GM23248 (cell line): ENCODE results near the gene IFT122. TPM values are rescaled to one million over a fixed set of nuclear protein-coding genes. Genes with fewer than 3 reads are reported as not detected.

Experiments
- DNase-seq: peaks from one replicate; pipeline ENCODE4 v3.0.0-alpha.2; 2015
- H2AFZ ChIP-seq: fragments of 200-600 bp; sonication (generic); 2 replicates; pipeline ENCODE4 v1.6.1; 2016; ENCODE audit warnings: antibody characterized with exemption
- H3F3A ChIP-seq: fragments of 200-600 bp; sonication (generic); 2 replicates; pipeline ENCODE4 v1.6.1; 2016; ENCODE audit warnings: mild to moderate bottlenecking, antibody characterized with exemption, mixed run types; ENCODE audit not compliant: insufficient read depth
- H3K27ac ChIP-seq: fragments of 200-600 bp; sonication (generic); 2 replicates; pipeline ENCODE4 v1.5.1; 2016; ENCODE audit warnings: mild to moderate bottlenecking
- H3K27me3 ChIP-seq: fragments of 200-600 bp; sonication (generic); replicated peaks from 2 replicates; pipeline ENCODE4 v1.6.1; 2016; ENCODE audit warnings: mild to moderate bottlenecking; ENCODE audit not compliant: insufficient read depth
- H3K36me3 ChIP-seq: fragments of 200-600 bp; sonication (generic); 2 replicates; pipeline ENCODE4 v1.6.1; 2016; ENCODE audit warnings: low read depth, mild to moderate bottlenecking
- H3K4me1 ChIP-seq: fragments of 200-600 bp; sonication (generic); 2 replicates; pipeline ENCODE4 v1.6.1; 2016; ENCODE audit warnings: mild to moderate bottlenecking; ENCODE audit not compliant: insufficient read depth
- H3K4me2 ChIP-seq: fragments of 200-600 bp; sonication (generic); one replicate; pipeline ENCODE4 v1.6.1; 2016; ENCODE audit warnings: mild to moderate bottlenecking; ENCODE audit not compliant: unreplicated experiment
- H3K4me3 ChIP-seq: fragments of 200-600 bp; sonication (generic); 2 replicates; pipeline ENCODE4 v1.5.1; 2016; ENCODE audit warnings: mild to moderate bottlenecking
- H3K79me2 ChIP-seq: fragments of 200-600 bp; sonication (generic); 2 replicates; pipeline ENCODE4 v1.6.1; 2016; ENCODE audit warnings: mild to moderate bottlenecking; ENCODE audit not compliant: insufficient read depth
- H3K9ac ChIP-seq: fragments of 200-600 bp; sonication (generic); 2 replicates; pipeline ENCODE4 v1.6.1; 2016; ENCODE audit warnings: mild to moderate bottlenecking
- H3K9me2 ChIP-seq: fragments of 200-600 bp; sonication (generic); 2 replicates; pipeline ENCODE4 v1.6.1; 2016; ENCODE audit warnings: mixed run types, mild to moderate bottlenecking, moderate library complexity; ENCODE audit not compliant: insufficient read depth
- H3K9me3 ChIP-seq: fragments of 200-600 bp; sonication (generic); one replicate; pipeline ENCODE4 v1.6.1; 2017; ENCODE audit warnings: low read depth
- H4K20me1 ChIP-seq: fragments of 200-600 bp; sonication (generic); 2 replicates; pipeline ENCODE4 v1.6.0; 2016; ENCODE audit not compliant: insufficient read depth
- EZH2 ChIP-seq: fragments of 200-600 bp; sonication (generic); IDR thresholded peaks from 2 replicates; pipeline ENCODE4 v1.6.1; 2018; ENCODE audit warnings: antibody characterized with exemption, mild to moderate bottlenecking; ENCODE audit not compliant: insufficient read depth, poor library complexity, severe bottlenecking
- EZH2phosphoT487 ChIP-seq: fragments of 200-600 bp; sonication (generic); IDR thresholded peaks from 2 replicates; pipeline ENCODE4 v1.6.1; 2018; ENCODE audit warnings: antibody characterized with exemption, moderate library complexity, mild to moderate bottlenecking, low read depth; ENCODE audit not compliant: insufficient read depth
- WGBS, 2 experiments: methylation state at CpG; one replicate each; pipeline ENCODE4 v1.1.6; 2015 to 2017; ENCODE audit warnings: low lambda C conversion rate in 2 of 2, low coverage in 1 of 2; ENCODE audit errors: missing lambda C conversion rate in 2 of 2; 5-methylcytosine and 5-hydroxymethylcytosine counted together
- in situ Hi-C: fragments of 300-500 bp; cut with MboI; formaldehyde crosslinking; loops from 2 replicates; pipeline ENCODE4 v1.15.0; 2020
- polyA plus RNA-seq: library from polyadenylated mRNA; unstranded; fragments of >200 nt; fragmentation: Nextera tagmentation; extraction: Ambion mirVana; gene quantifications from 2 replicates; pipeline ENCODE4 v1.2.1, GENCODE V29; 2016
- total RNA-seq: library from RNA; depleted of rRNA; stranded (reverse); fragments of >200 nt; shearing (Covaris generic); gene quantifications from 2 replicates; pipeline ENCODE4 v1.2.3, GENCODE V29; 2014

IFT122 gene
- total and polyA plus RNA-seq, 2 experiments from 2014 or later: 16.1 to 16.3 TPM

DNA sequence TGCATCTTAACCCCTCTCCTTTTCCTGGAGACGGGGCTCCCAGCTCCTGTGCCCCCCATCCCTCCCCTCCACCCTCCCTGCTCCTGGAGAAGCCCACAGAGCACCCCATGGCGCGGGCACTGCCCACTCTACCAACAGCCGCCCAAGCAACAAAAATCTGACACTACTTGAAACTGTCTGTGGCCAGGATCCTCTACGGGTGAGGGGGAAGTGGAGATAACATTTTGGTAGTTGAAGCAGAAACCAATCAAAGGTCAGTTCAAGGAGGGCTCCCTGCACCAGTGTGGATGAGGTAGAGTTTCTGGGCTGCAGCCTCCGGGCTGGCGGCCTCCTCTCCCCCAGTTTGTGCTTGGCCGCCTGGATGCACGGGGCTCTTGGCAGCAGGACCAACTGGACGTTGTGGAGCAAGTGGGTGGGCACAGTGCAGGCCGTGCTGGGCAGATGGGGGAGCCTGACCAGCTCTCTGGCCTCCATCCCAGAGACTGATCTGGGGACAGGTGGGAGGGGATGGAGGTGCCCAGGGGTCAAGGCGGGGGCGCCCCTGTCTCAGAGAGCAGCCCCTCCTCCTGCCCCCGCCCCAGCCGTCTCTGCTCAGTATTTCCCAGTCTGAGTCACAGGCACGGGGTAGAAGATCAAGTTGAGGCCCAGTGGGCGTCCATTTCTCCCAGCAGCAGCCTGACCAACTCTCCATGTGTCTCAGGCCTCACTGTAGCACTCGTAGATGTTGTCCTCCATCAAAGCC lies 115.8 kb downstream of the IFT122 start:
- Histone ChIP-seq H3K4me1 (peaks cover 30% of the 10 kb centered on the region), H3K9me2 (no peaks in the 10 kb centered on the region), H3K9me3 (no peaks in the 10 kb centered on the region), H3K4me3 (no peak overlapping the region), H3K79me2 (no peaks in the 10 kb centered on the region), H2AFZ (no peak overlapping the region), H3K36me3 (peaks cover 4% of the 10 kb centered on the region; the same call in 1 of the 2 replicates), H3K27me3 (no peaks in the 10 kb centered on the region), H4K20me1 (no peaks in the 10 kb centered on the region), H3K9ac (no peak overlapping the region), H3K4me2 (no peak overlapping the region), H3F3A (peaks cover 22% of the 10 kb centered on the region; the same call in 1 of the 2 replicates), H3K27ac (no peak overlapping the region)
- no peak for DNase-seq
- in situ Hi-C loops: no loop called here
- 88 to 90% methylated on average over 17 to 18 of the region's 18 CpGs for WGBS, 2 experiments
- TF ChIP-seq EZH2 (no peak), EZH2phosphoT487 (no peak)

DNA sequence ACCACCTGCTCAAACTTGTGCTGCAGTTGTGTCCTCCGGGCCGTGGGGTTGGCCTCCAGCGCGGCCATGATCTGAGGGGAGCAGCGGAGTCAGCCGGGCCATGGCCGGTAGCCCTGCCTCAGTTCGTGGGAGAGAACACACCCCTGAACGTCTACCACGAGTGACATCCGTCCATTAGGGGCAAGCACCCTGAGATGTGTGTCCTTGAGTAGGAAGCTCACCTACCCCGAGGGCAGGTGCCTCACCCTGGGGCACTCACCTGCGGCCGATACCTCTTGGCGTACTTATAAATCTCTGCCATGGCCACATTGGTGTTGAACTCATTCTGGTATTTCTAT lies 116.3 kb downstream of the IFT122 start:
- H4K20me1 ChIP-seq: no peaks in the 10 kb centered on the region
- no peak overlapping the region for H3K27ac ChIP-seq
- no peaks in the 10 kb centered on the region for H3K27me3 ChIP-seq
- peaks cover 4% of the 10 kb centered on the region; the same call in 1 of the 2 replicates for H3K36me3 ChIP-seq
- no peaks in the 10 kb centered on the region for H3K79me2 ChIP-seq
- H3K9me3 ChIP-seq: no peaks in the 10 kb centered on the region
- peaks cover 23% of the 10 kb centered on the region; the same call in 1 of the 2 replicates for H3F3A ChIP-seq
- H3K9ac ChIP-seq: no peak overlapping the region
- 94 to 98% methylated on average over 15 of the region's 15 CpGs for WGBS, 2 experiments
- TF ChIP-seq EZH2phosphoT487: no peak
- TF ChIP-seq EZH2: no peak
- no peak overlapping the region for H2AFZ ChIP-seq
- no peaks in the 10 kb centered on the region for H3K9me2 ChIP-seq
- H3K4me1 ChIP-seq: peaks cover 34% of the 10 kb centered on the region
- no peak for DNase-seq
- no peak overlapping the region for H3K4me2 ChIP-seq
- in situ Hi-C loops: no loop called here
- H3K4me3 ChIP-seq: no peak overlapping the region

DNA sequence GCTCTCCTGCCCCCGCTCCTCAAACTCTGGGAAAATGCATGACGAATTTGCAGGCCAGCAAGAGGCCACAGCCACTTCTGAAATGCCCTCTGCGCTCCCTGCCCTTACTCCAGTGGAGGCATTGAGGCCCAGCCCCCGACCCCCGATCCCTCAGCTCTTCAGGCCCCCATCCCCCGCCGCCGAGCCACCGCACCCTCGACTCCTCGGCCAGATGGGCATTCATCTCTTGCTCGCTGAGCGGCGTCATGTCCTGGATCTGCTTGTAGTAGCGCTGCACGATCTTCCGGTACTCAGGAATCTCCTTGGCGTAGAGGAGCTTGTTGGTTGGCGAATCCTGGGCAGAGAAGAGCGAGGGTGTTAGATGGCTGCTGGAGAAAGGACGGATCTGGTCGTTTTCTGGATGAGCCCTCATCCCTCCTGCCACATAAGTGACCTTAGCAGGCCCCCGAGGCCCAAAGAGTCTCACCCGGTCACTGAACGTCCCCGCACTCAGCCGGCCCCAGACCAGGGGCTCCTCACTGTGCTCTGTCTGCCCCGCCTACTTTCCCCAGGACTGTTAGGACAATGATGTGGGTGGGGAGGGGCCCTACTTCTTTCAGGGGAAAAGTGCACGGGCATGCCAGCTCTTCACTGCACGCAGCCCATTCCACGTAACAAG lies 117.0 kb downstream of the IFT122 start:
- H3K4me1 ChIP-seq: peaks cover 36% of the 10 kb centered on the region
- no peak for TF ChIP-seq EZH2
- no peak for TF ChIP-seq EZH2phosphoT487
- no peaks in the 10 kb centered on the region for H3K9me3 ChIP-seq
- H3F3A ChIP-seq: peaks cover 23% of the 10 kb centered on the region; the same call in 1 of the 2 replicates
- H3K79me2 ChIP-seq: no peaks in the 10 kb centered on the region
- no peaks in the 10 kb centered on the region for H4K20me1 ChIP-seq
- H3K9me2 ChIP-seq: no peaks in the 10 kb centered on the region
- in situ Hi-C loops: no loop called here
- H3K9ac ChIP-seq: peak overlapping the region; percentile 46; the same call in 1 of the 2 replicates
- 75% methylated on average over 27 to 31 of the region's 31 CpGs for WGBS, 2 experiments
- no peak overlapping the region for H2AFZ ChIP-seq
- H3K27me3 ChIP-seq: no peaks in the 10 kb centered on the region
- no peak overlapping the region for H3K4me3 ChIP-seq
- peak overlapping the region; percentile 65 for H3K27ac ChIP-seq
- no peak for DNase-seq
- no peak overlapping the region for H3K4me2 ChIP-seq
- H3K36me3 ChIP-seq: peaks cover 4% of the 10 kb centered on the region; the same call in 1 of the 2 replicates

DNA sequence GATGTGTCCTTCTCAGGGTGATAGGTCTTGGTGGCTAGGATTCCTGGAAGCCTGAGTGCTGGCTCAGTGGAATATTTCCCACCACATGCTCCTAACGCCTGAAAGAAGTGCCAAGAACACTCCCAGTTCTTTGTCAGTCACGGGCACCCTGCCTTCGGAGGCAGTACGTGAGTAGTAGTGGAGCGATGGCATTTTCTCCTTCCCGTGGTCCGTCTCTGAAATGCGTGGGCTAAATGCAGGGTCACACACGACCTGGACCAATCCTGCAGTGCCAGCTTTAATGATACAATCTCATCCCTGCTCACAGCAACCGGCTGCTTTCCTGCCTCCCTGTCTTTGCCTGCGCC lies 117.5 kb downstream of the IFT122 start:
- DNase-seq: peak; percentile 89
- peaks cover 4% of the 10 kb centered on the region; the same call in 1 of the 2 replicates for H3K36me3 ChIP-seq
- H2AFZ ChIP-seq: no peak overlapping the region
- peak overlapping the region; percentile 65 for H3K27ac ChIP-seq
- TF ChIP-seq EZH2 (no peak), EZH2phosphoT487 (no peak)
- H3K9ac ChIP-seq: peak overlapping the region; percentile 36
- no peaks in the 10 kb centered on the region for H3K9me2 ChIP-seq
- H3K4me3 ChIP-seq: no peak overlapping the region
- in situ Hi-C loops: no loop called here
- H3K4me2 ChIP-seq: no peak overlapping the region
- peaks cover 27% of the 10 kb centered on the region; the same call in 1 of the 2 replicates for H3F3A ChIP-seq
- no peaks in the 10 kb centered on the region for H3K79me2 ChIP-seq
- H4K20me1 ChIP-seq: no peaks in the 10 kb centered on the region
- 23 to 32% methylated on average over 11 of the region's 11 CpGs for WGBS, 2 experiments
- H3K4me1 ChIP-seq: peaks cover 36% of the 10 kb centered on the region
- no peaks in the 10 kb centered on the region for H3K9me3 ChIP-seq
- no peaks in the 10 kb centered on the region for H3K27me3 ChIP-seq
